ENCODE measurements around the gene SYT6. TPM values are rescaled to one million over a fixed set of nuclear protein-coding genes. Genes with fewer than 3 reads are reported as not detected.

SYT6 gene
- total and polyA plus RNA-seq, 2 of the 13 experiments (the other 11 are each of a cell fraction or from before 2014, with no cell fraction given), result not detected

DNA sequence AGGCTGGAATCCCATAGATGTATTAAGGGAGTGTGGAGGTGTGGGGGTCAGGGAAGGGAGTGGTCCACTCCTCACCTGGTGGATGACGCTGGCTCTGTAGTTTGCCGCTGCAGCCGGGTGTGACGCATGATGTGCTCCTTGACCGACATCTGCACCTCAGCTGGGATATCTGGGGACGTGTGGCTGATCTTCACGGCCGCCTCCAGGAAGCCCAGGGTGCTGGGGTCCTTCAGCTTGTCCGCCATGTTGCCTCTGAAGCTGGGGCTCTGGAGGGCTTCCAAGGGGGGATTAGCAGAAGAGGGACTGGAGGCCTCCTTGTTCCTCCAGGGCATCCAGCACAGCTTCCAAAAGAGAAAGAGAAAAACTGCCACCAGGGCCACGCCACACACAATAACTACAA lies 14.1 kb downstream of the SYT6 start (continued):
- TF ChIP-seq, protein P1, sequence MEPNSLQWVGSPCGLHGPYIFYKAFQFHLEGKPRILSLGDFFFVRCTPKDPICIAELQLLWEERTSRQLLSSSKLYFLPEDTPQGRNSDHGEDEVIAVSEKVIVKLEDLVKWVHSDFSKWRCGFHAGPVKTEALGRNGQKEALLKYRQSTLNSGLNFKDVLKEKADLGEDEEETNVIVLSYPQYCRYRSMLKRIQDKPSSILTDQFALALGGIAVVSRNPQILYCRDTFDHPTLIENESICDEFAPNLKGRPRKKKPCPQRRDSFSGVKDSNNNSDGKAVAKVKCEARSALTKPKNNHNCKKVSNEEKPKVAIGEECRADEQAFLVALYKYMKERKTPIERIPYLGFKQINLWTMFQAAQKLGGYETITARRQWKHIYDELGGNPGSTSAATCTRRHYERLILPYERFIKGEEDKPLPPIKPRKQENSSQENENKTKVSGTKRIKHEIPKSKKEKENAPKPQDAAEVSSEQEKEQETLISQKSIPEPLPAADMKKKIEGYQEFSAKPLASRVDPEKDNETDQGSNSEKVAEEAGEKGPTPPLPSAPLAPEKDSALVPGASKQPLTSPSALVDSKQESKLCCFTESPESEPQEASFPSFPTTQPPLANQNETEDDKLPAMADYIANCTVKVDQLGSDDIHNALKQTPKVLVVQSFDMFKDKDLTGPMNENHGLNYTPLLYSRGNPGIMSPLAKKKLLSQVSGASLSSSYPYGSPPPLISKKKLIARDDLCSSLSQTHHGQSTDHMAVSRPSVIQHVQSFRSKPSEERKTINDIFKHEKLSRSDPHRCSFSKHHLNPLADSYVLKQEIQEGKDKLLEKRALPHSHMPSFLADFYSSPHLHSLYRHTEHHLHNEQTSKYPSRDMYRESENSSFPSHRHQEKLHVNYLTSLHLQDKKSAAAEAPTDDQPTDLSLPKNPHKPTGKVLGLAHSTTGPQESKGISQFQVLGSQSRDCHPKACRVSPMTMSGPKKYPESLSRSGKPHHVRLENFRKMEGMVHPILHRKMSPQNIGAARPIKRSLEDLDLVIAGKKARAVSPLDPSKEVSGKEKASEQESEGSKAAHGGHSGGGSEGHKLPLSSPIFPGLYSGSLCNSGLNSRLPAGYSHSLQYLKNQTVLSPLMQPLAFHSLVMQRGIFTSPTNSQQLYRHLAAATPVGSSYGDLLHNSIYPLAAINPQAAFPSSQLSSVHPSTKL (CRISPR knock-in tag; IDR thresholded peaks at IDR 0.05), result no peak
- no peak for TF ChIP-seq ZNF768 (CRISPR knock-in tag; IDR thresholded peaks at IDR 0.05)
- TF ChIP-seq ZNF549 (CRISPR knock-in tag; IDR thresholded peaks at IDR 0.05), result no peak

GRCh38 chr1:114137497-114137896 lies 16.2 kb downstream of the SYT6 start:
- no peaks in the 10 kb centered on the region for H3K9me3 ChIP-seq (ENCODE audit: low read length)
- FAIRE-seq (no peak), ATAC-seq (no peak), DNase-seq (ENCODE audit: low spot score) (no peak)
- 68% methylated on average over 5 of the region's 15 CpGs for whole genome bisulfite sequencing (ENCODE audit: low lambda C conversion rate)
- intact Hi-C loops (cut with micrococcal nuclease; ENCODE audit: unreplicated experiment) (no loop called here), in situ Hi-C loops (cut with HindIII; ENCODE audit: extremely low pct_ligation_motif_present, low pct_unique_long_range_greater_than_20kb) (no loop called here)
- no peaks in the 10 kb centered on the region for H3K79me2 ChIP-seq (ENCODE audit: insufficient read depth, low read length)
- no peaks in the 10 kb centered on the region for H3K36me3 ChIP-seq (replicated peaks in 1 of 2; ENCODE audit: control insufficient read depth in 1 of 2, insufficient read depth in 2 of 2, low read length in 2 of 2)
- H3K4me1 ChIP-seq (ENCODE audit: insufficient read depth, low read length), result peaks cover 6% of the 10 kb centered on the region; the same call in 1 of the 2 replicates
- H4K20me1 ChIP-seq (ENCODE audit: insufficient read depth, low read length), result no peaks in the 10 kb centered on the region
- H3K27me3 ChIP-seq (ENCODE audit: control insufficient read depth in 1 of 2, insufficient read depth in 2 of 2, low read length in 2 of 2), result peaks cover 0 to 10% of the 10 kb centered on the region in 2 experiments; a peak in 2 of 5 replicates
- BruUV-seq (replicated peaks), result no TSS peak
- no peak overlapping the region for H3K27ac ChIP-seq (ENCODE audit: extremely low read length, insufficient read depth, low read length)
- ChIA-PET CTCF (ENCODE audit: low intra/inter-chr PET ratio, low total read pairs) (no interaction called here), POLR2A (no interaction called here)
- no peak overlapping the region for H3K4me2 ChIP-seq (ENCODE audit: low read depth, low read length)
- H2AFZ ChIP-seq (ENCODE audit: low read length), result no peak overlapping the region
- H3K4me3 ChIP-seq (replicated peaks in 1 of 3; ENCODE audit: insufficient read depth in 1 of 3, low read depth in 2 of 3, low read length in 3 of 3), result no peak overlapping the region
- H3K9ac ChIP-seq (ENCODE audit: insufficient read depth, low read depth, low read length), result no peak overlapping the region
- TF ChIP-seq HDAC2 (CRISPR knock-in tag; IDR thresholded peaks at IDR 0.05) (no peak), ATF1 (CRISPR knock-in tag; IDR thresholded peaks at IDR 0.05) (no peak), MAFG (CRISPR knock-in tag; IDR thresholded peaks at IDR 0.05) (no peak), TCF7L2 (IDR thresholded peaks at IDR 0.05; ENCODE audit: low read depth, low read length) (no peak), POLR2G (IDR thresholded peaks at IDR 0.05; ENCODE audit: low read depth, low read length) (no peak), ZBTB10 (CRISPR knock-in tag; IDR thresholded peaks at IDR 0.05; ENCODE audit: borderline replicate concordance) (no peak), CC2D1A (CRISPR knock-in tag; IDR thresholded peaks at IDR 0.05) (no peak), FOXA3 (CRISPR knock-in tag; IDR thresholded peaks at IDR 0.05) (no peak), SOX13 (IDR thresholded peaks at IDR 0.05) (no peak), SOX13 (CRISPR knock-in tag; conservative IDR thresholded peaks at IDR 0.05 in 1 of 2, IDR thresholded peaks at IDR 0.05 in 1 of 2) (no peak)

Data from HepG2 (cell line).